COR-L47 (cell line): ENCODE results near the gene NDUFA13.

Source experiments
- DNase-seq: peaks from one replicate; lab custom pipeline; 2025; lab: John Stamatoyannopoulos, UW

Gene NDUFA13

DNA sequence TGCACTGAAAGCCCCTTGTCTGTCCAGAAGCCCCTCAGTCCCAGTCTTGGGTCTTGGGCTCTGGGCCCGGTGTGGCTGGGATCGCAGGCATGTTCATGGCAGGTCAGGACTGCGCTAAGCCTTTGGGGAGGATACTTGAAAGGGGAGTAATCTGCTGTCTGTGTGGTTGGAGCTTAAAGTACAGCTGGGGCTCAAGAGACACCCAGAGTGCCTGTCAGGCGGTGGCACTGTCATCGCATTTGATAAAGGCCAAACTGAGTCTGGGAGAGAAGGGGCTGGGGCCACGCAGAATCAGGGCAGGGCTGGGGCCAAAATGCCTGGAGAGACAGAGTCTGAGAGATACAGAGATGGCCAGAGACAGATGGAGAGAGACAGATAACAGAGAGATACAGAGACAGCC, 17.8 kb downstream of the NDUFA13 start:
- no peak for DNase-seq

DNA sequence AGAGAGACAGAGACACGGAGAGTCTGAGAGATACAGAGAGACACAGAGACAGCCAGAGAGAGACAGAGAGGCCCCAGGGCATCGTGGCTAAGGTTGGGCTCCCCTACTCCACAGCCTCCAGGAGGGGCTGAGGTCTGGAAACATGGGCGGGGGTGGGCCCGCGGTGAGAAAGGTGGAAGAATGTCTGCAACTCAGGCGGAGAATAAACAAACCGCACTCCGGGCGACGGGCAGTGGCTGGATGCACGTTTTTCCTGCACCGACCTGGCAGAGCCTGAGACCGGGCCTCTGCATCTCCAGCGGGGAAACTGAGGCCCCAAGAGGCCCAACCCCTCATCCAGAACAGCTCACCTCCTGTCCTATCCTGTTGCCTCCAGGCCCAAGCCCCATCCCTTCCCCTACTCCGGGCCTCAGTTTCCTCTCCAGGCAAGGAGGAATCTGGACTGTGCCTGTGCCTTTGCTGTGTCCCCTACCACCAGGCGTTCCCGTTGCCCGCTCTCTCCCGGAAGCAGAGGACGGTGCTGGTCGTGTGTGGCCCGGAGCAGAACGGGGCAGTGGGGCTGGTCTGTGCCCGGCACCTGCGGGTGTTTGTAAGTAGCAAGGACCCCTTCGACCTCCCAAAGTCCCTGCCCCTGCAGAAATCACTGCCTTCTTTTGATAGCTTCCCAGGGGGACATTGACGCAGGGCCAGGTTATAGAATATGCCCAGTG, 18.7 kb downstream of the NDUFA13 start:
- DNase-seq, result no peak

DNA sequence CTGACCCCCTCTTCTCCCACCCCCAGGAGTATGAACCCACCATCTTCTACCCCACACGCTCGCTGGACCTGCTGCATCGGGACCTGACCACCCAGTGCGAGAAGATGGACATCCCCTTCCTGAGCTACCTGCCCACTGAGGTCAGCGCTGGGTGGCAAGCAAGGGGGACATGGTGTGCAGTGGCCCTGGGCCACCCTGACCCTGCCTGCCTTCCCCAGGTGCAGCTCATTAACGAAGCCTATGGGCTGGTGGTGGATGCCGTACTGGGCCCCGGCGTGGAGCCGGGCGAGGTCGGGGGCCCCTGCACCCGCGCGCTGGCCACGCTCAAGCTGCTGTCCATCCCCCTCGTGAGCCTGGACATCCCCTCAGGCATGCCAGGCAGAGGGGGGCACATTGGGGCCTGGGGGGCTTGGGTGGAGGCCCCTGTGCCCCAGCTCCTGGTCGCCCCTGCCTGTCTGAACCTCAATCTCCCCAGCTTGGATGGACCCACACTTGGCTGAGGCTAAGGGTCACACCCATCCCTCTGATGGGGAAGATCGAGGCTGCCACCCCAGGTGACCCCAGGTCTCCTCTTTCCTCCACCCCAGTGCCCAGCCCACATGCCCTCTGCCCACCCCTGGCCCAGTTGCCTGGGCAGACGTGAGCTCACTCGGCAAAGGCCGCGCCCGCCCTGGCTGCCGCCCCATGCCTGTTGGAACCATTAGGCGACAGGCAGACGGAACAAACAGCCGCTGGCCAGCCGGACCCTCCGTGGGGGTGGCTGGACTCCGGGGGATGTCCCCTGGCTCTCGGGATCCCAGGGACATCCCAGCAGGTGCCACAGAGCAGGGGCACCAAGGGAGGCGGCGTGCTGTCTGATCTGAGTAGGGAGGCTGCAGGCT, 19.5 kb downstream of the NDUFA13 start:
- DNase-seq, result no peak

DNA sequence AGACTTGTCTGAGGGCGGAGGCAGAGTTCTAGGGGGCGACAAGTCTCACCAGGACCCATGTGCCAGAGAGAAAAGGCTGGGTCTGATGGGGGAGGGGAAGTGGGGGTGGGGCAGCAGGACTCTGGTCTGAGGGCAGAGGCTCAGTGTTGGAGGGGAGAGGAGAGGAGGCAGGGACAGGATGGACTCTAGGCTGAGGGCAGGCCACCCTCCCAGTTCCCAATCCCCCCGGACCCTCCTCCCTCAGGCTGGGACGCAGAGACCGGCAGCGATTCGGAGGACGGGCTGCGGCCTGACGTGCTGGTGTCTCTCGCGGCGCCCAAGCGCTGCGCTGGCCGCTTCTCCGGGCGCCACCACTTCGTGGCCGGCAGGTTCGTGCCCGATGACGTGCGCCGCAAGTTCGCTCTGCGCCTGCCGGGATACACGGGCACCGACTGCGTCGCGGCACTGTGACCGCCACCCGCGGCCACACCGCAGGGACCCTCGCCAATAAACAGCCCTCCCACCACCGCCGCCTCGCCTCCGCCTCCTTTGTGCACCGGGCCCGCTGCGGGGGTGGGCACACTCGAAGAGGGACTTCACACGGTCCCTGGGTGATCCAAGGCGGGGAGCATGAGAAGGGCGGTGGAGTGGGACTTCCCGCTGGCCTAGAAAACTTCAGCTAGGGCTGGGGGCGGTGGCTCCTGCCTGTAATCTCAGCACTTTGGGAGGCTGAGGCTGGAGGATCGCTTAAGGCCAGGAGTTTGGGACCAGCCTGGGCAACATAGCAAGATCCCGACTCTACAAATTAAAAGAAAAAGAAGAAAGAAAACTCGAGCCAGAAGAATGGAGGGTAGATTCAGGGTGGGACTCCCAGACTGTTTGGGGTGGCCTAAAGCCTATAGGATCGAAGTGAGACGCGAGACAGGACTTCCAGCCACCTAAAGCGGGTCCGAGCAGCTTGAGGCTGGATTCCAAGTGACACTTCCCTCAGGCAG, 21.3 kb downstream of the NDUFA13 start:
- DNase-seq, result no peak

DNA sequence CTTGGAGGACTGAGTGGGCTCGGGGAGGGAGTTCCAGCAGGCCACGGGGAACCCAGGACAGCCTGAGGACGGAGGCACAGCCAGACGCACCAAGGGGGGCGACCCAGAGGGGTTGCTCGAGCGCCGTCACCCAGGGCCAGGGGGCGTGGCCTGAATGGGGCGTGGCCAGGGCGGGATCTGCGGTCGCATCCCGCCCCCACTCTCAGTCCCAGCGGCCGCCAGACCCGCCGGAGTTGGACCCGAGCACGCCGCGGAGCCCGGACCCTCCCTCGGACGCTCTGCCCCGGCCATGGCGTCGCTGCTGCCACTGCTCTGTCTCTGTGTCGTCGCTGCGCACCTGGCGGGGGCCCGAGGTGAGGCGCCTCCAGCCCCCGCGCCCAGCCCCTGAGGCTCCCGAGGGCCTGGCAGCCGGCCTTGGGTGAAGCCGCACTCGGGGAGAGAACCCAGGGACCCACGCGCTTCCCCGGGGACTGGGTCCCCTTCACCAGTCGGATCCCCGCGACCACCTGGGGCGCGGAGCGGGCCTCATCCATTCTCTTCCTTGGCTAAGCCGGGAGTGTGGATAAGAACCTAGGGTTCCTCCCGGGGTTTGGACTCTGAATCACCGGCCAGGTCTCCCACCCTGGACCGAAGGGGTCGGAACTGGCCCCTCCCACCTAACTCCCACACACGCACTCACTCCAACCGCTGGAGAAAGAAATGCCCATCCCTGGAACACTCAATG, 22.2 kb downstream of the NDUFA13 start, which contains the start of gene CILP2:
Gene CILP2 (plus strand): TSS at position 205 of the 724 bp plus-strand sequence. CDS start 85 bp downstream, at position 290.
- no peak for DNase-seq

DNA sequence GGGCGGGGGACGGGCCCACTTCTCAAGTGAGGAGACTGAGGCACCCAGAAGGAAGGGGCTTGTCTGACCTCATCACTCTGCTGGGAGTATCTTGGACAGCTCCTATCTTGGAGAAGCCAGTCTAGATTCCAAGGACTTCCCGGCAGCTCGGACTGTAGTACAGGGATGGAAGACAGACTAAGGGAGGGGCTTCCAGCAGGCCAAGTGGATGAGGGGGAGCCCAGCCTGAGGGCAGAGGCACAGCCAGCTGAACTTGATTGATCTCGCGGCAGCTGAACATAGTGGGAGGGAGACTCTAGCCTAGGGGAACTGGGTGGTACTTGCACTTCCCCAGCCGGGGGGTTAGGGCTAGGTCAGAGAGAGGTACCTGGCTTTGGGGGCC, 22.8 kb downstream of the NDUFA13 start:
- DNase-seq, result no peak

DNA sequence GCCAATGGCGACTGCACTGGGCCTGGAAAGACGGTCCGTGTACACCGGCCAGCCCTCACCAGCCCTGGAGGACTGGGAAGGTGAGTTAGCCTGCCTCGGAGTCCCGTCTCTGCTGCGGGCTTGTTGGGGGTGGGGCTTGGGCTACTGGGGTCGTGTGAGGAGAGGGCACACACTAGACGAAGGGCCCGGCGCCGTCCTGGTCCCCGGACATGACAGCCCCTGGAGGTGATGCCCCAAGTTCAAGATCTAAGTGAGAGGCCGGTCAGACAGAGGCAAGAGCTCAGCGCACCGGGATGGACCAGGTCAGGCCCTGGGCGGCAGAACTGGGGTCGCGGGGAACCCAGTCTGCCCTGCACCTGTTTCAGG, 23.7 kb downstream of the NDUFA13 start:
- no peak for DNase-seq

DNA sequence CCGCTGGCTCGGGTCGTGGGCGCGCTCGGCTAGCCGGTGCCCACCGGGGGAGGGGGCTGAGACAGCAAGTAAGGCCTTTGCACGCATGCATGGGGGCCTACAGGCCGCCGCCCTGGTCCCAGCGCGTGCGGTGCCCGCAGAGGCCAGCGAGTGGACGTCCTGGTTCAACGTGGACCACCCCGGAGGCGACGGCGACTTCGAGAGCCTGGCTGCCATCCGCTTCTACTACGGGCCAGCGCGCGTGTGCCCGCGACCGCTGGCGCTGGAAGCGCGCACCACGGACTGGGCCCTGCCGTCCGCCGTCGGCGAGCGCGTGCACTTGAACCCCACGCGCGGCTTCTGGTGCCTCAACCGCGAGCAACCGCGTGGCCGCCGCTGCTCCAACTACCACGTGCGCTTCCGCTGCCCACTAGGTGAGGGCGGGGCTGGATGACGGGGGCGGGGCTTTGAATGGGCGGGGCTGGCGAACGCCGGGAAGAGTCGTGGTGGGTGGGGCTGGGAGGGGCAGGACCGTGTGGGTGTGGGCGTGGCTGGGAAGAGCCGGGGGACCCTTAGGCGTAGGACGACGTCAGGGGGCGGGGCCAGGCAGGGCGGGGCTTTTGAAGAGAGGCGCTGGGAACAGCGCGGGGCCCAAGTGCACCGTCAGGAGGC, 24.2 kb downstream of the NDUFA13 start:
- DNase-seq, result no peak

DNA sequence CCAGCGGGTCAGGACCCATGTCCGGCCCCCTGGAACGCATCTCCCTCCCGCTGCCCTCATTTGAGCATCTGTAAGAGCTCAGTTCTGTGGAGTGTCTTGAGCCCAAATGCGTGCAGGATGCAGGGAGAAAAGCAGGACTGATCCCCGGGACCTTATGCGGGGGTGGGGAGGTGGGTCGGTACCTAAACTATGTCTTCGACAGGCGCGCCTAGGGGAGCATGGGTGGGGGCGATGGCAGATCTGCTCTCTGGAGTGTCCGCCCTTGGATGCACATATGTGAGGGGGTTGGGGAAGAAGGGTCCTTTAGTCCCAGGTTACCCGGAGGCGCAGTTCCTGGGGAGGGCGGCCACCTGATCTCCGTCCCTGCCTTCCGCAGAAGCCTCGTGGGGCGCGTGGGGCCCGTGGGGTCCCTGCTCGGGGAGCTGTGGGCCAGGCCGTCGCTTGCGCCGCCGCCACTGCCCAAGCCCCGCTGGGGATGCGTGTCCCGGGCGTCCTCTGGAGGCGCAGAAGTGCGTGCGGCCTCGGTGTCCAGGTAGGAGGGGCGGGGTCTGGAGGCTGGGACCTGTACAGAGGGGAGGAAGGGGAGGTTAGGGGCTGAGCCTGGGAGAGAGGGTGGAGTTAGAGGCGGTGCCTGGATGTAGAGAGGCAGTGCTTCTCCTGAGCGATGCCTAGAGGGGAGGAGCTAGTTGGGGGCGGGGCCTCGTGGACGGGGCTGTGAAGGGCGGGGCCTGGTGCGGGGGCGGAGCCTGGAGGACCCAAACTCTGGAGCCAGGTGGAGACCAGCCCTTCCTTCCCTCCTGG, 24.9 kb downstream of the NDUFA13 start:
- no peak for DNase-seq

DNA sequence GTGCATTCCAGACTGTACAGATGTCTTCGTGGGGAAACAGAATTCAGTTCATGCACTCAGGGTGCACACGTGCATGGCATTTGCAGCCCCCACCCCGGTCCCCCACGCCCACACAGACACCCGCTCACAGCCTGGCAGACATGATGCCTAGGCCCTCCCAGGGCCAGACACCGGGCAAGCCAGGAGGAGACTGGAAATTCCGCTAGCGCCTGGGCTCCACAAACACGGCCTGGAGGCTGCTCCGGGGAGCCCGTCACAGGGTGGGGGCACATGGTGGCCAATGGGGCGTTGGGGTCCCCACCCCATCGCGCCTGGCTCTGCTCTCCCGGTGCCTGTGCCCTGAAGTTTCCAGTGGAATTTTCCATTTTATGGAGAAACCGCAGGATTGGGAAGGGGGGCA, 25.6 kb downstream of the NDUFA13 start:
- no peak for DNase-seq

DNA sequence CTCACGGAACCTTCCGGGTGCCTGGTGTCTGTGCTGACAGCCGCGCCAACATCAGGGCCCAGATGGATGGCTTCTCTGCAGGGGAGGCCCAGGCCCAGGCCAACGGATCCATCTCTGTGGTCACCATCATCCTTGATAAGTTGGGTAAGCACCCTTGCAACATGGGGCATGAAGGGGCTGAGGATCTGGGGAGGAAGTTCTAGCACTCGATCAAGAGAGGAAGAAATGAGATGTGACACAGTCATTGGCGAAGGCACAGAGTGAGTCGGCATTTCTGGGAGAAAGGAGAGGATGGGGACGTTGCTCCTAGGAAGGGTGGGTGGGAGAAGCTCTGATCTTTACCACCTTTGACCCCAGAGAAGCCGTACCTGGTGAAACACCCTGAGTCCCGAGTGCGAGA, 26.5 kb downstream of the NDUFA13 start:
- no peak for DNase-seq

DNA sequence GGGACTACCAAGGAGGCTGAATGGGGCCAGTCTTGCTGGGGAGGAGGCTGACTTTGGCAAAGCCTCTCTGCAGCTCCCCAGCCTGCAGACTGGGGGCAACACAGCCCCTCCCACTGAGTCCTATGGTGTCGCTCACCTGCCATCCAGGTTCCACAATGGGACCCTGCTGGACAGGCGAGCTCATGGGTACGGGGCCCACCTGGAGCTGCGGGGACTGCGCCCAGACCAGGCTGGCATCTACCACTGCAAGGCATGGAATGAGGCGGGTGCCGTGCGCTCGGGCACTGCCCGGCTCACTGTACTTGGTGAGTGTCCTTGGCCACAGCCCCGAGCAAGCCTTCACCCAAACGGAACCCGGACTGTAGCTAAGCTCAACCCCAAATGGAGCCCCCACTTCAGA, 27.1 kb downstream of the NDUFA13 start:
- DNase-seq, result no peak

DNA sequence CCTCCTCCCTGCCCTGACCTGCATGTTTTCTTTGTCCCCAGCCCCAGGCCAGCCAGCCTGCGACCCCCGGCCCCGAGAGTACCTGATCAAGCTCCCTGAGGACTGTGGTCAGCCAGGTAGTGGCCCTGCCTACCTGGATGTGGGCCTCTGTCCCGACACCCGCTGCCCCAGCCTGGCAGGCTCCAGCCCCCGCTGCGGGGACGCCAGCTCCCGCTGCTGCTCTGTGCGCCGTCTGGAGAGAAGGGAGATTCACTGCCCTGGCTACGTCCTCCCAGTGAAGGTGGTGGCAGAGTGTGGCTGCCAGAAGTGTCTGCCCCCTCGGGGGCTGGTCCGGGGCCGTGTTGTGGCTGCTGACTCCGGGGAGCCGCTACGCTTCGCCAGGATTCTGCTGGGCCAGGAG, 27.6 kb downstream of the NDUFA13 start:
- DNase-seq, result no peak

DNA sequence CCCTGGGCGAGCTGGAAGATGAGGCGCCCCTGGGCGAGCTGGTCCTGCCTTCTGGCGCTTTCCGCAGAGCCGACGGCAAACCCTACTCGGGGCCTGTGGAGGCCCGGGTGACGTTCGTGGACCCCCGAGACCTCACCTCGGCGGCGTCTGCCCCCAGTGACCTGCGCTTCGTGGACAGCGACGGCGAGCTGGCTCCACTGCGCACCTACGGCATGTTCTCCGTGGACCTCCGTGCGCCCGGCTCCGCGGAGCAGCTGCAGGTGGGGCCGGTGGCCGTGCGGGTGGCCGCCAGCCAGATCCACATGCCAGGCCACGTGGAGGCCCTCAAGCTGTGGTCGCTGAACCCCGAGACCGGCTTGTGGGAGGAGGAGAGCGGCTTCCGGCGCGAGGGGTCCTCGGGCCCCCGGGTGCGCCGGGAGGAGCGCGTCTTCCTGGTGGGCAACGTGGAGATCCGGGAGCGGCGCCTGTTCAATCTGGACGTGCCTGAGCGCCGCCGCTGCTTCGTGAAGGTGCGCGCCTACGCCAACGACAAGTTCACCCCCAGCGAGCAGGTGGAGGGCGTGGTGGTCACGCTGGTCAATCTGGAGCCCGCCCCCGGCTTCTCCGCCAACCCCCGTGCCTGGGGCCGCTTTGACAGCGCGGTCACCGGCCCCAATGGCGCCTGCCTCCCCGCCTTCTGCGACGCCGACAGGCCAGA, 28.4 kb downstream of the NDUFA13 start:
- no peak for DNase-seq

DNA sequence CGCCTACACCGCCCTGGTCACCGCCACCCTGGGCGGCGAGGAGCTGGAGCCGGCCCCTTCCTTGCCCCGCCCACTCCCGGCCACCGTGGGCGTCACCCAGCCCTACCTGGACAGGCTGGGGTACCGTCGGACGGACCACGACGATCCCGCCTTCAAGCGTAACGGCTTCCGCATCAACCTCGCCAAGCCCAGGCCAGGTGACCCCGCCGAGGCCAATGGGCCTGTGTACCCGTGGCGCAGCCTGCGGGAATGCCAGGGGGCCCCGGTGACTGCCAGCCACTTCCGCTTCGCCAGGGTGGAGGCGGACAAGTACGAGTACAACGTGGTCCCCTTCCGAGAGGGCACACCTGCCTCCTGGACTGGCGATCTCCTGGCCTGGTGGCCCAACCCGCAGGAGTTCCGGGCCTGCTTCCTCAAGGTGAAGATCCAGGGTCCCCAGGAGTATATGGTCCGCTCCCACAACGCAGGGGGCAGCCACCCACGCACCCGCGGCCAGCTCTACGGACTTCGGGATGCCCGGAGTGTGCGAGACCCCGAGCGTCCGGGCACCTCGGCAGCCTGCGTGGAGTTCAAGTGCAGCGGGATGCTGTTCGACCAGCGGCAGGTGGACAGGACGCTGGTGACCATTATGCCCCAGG, 29.0 kb downstream of the NDUFA13 start:
- DNase-seq, result no peak

DNA sequence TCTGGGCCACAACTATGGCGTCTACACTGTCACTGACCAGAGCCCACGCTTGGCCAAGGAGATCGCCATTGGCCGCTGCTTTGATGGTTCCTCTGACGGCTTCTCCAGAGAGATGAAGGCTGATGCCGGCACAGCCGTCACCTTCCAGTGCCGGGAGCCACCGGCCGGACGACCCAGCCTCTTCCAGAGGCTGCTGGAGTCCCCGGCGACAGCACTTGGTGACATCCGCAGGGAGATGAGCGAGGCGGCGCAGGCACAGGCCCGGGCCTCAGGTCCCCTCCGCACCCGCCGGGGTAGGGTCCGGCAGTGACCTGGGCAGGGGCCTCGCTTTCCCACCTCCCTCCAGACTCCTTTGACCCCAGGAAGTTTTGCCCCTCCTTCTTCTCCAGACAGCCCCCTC, 29.7 kb downstream of the NDUFA13 start:
- DNase-seq, result no peak

DNA sequence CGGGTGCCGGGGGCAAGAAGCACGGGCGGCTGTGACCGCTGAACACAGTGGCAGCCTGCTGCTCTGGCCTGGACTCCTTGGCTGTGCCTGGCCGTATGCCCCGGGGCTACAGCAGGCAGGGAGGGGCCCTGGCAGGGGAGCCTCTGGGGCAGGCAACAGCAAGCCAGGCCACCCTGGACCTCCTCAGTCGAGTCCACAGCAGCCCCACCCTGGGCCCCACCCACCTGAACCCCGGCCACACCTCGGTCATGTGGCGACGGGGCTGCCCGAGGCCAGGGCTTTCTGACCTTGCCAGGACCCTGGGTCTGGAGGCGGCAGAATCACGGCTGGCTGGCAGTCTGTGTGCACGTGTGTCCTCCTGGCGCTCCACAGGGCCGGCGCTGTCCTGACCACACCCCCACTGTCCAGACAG, 30.7 kb downstream of the NDUFA13 start:
- DNase-seq, result no peak

DNA sequence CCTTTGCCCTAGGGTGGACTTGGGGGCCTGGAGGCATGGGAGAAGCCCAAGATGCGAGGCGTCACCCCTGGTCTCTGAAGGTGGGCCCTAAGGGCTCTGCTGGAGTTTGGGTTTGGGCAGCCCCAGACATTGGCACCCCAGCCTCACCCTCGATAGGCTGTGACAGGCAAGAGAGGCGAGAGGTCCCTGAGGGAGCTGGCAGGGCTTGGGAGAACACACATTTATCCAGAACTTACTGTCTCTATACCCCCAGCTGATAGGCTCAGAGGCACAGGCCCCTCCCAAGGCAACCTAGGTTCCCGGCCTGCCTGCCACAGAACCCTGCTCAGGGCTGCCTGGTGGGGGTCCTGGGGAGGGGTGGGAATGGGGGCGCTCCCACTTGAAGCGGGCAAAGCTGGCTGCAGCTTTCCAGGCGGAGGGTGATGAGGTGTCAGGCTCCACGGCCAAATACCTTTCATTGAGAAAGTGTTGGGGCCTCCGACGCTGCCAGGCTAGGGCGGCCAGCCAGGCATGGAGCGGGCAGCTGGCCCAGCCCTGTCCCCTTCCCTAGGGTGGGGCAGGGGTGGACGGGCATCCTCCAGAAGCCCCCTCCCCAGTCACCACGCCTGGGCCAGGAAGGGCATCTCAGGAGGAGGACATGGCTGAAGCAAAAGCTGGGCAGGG, 31.8 kb downstream of the NDUFA13 start:
- DNase-seq, result no peak
